ENCODE data around the gene ZNF668. TPM values are rescaled to one million over a fixed set of nuclear protein-coding genes. Genes with fewer than 3 reads are reported as not detected.

The ZNF668 gene
- total and polyA plus RNA-seq, 2 of the 13 experiments (the other 11 are each of a cell fraction or from before 2014, with no cell fraction given): 3.8 to 9.8 TPM

- TF ChIP-seq, protein P1, sequence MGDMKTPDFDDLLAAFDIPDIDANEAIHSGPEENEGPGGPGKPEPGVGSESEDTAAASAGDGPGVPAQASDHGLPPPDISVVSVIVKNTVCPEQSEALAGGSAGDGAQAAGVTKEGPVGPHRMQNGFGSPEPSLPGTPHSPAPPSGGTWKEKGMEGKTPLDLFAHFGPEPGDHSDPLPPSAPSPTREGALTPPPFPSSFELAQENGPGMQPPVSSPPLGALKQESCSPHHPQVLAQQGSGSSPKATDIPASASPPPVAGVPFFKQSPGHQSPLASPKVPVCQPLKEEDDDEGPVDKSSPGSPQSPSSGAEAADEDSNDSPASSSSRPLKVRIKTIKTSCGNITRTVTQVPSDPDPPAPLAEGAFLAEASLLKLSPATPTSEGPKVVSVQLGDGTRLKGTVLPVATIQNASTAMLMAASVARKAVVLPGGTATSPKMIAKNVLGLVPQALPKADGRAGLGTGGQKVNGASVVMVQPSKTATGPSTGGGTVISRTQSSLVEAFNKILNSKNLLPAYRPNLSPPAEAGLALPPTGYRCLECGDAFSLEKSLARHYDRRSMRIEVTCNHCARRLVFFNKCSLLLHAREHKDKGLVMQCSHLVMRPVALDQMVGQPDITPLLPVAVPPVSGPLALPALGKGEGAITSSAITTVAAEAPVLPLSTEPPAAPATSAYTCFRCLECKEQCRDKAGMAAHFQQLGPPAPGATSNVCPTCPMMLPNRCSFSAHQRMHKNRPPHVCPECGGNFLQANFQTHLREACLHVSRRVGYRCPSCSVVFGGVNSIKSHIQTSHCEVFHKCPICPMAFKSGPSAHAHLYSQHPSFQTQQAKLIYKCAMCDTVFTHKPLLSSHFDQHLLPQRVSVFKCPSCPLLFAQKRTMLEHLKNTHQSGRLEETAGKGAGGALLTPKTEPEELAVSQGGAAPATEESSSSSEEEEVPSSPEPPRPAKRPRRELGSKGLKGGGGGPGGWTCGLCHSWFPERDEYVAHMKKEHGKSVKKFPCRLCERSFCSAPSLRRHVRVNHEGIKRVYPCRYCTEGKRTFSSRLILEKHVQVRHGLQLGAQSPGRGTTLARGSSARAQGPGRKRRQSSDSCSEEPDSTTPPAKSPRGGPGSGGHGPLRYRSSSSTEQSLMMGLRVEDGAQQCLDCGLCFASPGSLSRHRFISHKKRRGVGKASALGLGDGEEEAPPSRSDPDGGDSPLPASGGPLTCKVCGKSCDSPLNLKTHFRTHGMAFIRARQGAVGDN (CRISPR knock-in tag; IDR thresholded peaks at IDR 0.05): no peak
- TF ChIP-seq NRL (CRISPR knock-in tag; IDR thresholded peaks at IDR 0.05; ENCODE audit: borderline replicate concordance) (peak; percentile 85), ZNF800 (CRISPR knock-in tag; IDR thresholded peaks at IDR 0.05) (no peak), ZFY (CRISPR knock-in tag; IDR thresholded peaks at IDR 0.05) (peak; percentile 60), ZNF567 (CRISPR knock-in tag; IDR thresholded peaks at IDR 0.05; ENCODE audit: borderline replicate concordance) (no peak; the same call in 1 of the 2 replicates), ZNF337 (CRISPR knock-in tag; IDR thresholded peaks at IDR 0.05; ENCODE audit: borderline replicate concordance, low read depth) (no peak; the same call in 1 of the 2 replicates), MLLT10 (CRISPR knock-in tag; IDR thresholded peaks at IDR 0.05) (no peak), TOE1 (CRISPR knock-in tag; IDR thresholded peaks at IDR 0.05) (no peak), ZKSCAN8 (CRISPR knock-in tag; IDR thresholded peaks at IDR 0.05; ENCODE audit: borderline replicate concordance) (no peak), DMAP1 (CRISPR knock-in tag; IDR thresholded peaks at IDR 0.05) (no peak), RXRB (CRISPR knock-in tag; IDR thresholded peaks at IDR 0.05; ENCODE audit: borderline replicate concordance) (peak; percentile 37; the same call in 1 of the 2 replicates), PLRG1 (conservative IDR thresholded peaks at IDR 0.05) (no peak), HOXA3 (CRISPR knock-in tag; IDR thresholded peaks at IDR 0.05) (peak; percentile 38; the same call in 1 of the 2 replicates), PHF21A (CRISPR knock-in tag; IDR thresholded peaks at IDR 0.05) (0 out of 2 replicates have a peak, but pooled peaks have one; percentile 11)
- TF ChIP-seq, protein P2, sequence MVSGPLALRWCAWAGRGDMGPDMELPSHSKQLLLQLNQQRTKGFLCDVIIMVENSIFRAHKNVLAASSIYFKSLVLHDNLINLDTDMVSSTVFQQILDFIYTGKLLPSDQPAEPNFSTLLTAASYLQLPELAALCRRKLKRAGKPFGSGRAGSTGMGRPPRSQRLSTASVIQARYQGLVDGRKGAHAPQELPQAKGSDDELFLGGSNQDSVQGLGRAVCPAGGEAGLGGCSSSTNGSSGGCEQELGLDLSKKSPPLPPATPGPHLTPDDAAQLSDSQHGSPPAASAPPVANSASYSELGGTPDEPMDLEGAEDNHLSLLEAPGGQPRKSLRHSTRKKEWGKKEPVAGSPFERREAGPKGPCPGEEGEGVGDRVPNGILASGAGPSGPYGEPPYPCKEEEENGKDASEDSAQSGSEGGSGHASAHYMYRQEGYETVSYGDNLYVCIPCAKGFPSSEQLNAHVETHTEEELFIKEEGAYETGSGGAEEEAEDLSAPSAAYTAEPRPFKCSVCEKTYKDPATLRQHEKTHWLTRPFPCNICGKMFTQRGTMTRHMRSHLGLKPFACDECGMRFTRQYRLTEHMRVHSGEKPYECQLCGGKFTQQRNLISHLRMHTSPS (CRISPR knock-in tag; IDR thresholded peaks at IDR 0.05; ENCODE audit: low read depth): no peak
- TF ChIP-seq, protein P3, sequence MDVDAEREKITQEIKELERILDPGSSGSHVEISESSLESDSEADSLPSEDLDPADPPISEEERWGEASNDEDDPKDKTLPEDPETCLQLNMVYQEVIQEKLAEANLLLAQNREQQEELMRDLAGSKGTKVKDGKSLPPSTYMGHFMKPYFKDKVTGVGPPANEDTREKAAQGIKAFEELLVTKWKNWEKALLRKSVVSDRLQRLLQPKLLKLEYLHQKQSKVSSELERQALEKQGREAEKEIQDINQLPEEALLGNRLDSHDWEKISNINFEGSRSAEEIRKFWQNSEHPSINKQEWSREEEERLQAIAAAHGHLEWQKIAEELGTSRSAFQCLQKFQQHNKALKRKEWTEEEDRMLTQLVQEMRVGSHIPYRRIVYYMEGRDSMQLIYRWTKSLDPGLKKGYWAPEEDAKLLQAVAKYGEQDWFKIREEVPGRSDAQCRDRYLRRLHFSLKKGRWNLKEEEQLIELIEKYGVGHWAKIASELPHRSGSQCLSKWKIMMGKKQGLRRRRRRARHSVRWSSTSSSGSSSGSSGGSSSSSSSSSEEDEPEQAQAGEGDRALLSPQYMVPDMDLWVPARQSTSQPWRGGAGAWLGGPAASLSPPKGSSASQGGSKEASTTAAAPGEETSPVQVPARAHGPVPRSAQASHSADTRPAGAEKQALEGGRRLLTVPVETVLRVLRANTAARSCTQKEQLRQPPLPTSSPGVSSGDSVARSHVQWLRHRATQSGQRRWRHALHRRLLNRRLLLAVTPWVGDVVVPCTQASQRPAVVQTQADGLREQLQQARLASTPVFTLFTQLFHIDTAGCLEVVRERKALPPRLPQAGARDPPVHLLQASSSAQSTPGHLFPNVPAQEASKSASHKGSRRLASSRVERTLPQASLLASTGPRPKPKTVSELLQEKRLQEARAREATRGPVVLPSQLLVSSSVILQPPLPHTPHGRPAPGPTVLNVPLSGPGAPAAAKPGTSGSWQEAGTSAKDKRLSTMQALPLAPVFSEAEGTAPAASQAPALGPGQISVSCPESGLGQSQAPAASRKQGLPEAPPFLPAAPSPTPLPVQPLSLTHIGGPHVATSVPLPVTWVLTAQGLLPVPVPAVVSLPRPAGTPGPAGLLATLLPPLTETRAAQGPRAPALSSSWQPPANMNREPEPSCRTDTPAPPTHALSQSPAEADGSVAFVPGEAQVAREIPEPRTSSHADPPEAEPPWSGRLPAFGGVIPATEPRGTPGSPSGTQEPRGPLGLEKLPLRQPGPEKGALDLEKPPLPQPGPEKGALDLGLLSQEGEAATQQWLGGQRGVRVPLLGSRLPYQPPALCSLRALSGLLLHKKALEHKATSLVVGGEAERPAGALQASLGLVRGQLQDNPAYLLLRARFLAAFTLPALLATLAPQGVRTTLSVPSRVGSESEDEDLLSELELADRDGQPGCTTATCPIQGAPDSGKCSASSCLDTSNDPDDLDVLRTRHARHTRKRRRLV (CRISPR knock-in tag; IDR thresholded peaks at IDR 0.05): 0 out of 2 replicates have a peak, but pooled peaks have one; percentile 50
Measured at GRCh38 chr16:31033709-31034492, 40.1 kb downstream of the ZNF668 start (continued).

Data from HepG2 (cell line).